HCT116 (cell line): ENCODE results near the gene AADACL4. TPM values are rescaled to one million over a fixed set of nuclear protein-coding genes. Genes with fewer than 3 reads are reported as not detected.

Experiments
- ATAC-seq: fragments of 200-7000 bp; cut with Tn5 transposase; 2 replicates; pipeline ENCODE4 v1.9.1; 2020; ENCODE audit warnings: mild to moderate bottlenecking, moderate library complexity
- BruUV-seq: library from RNA; stranded (reverse); fragments of 400-500 nt; replicated peaks from 2 replicates; lab custom pipeline; 2021; lab: Mats Ljungman, UMichigan
- CTCF ChIA-PET: fragments of 300-600 bp; sonication (Branson Sonifier 250); formaldehyde crosslinking; loops from one replicate; lab custom pipeline; 2021; ENCODE audit warnings: antibody characterized with exemption; lab: Charles Lee
- POLR2A ChIA-PET: fragments of 300-600, 350-600 bp; sonication (Branson Sonifier 250); formaldehyde crosslinking; loops from one replicate; lab custom pipeline; 2021; ENCODE audit warnings: antibody characterized with exemption; lab: Charles Lee
- RAD21 ChIA-PET, 2 experiments: fragments of 300-600 bp; sonication (Branson Sonifier 250); formaldehyde crosslinking; loops; one replicate each; lab custom pipeline; 2023; ENCODE audit warnings: low total read pairs in 2 of 2; ENCODE audit not compliant: uncharacterized antibody in 2 of 2, unreplicated experiment in 2 of 2, low non-redundant PET in 1 of 2; lab: Charles Lee
- DNase-seq: peaks from one replicate; pipeline ENCODE4 v3.0.0-alpha.2; 2010; ENCODE audit warnings: low read depth, low spot score
- H2AFZ ChIP-seq: fragments of 200-600 bp; shearing (Covaris generic), sonication (generic); 2 replicates; pipeline ENCODE4 v1.6.1; 2017; ENCODE audit warnings: low read depth, mixed run types, mixed read lengths, antibody characterized with exemption, low read length; ENCODE audit not compliant: poor library complexity, severe bottlenecking
- H3K27ac ChIP-seq: 2 replicates; pipeline ENCODE4 v1.5.1; 2012; ENCODE audit warnings: low read depth, low read length
- H3K27me3 ChIP-seq: fragments of 200-600 bp; sonication (generic); 2 replicates; pipeline ENCODE4 v1.6.1; 2016; ENCODE audit warnings: mixed run types, low read length, mixed read lengths; ENCODE audit not compliant: insufficient read depth
- H3K36me3 ChIP-seq, 2 experiments: fragments of 200-500 bp in 1 of 2; fragments of 200-600 bp in 1 of 2; sonication (Bioruptor generic) in 1 of 2; sonication (generic) in 1 of 2; 2 replicates each; pipeline versions ENCODE4 v1.5.1 to v1.6.1; 2014 to 2016; ENCODE audit warnings: low read length in 2 of 2, inconsistent platforms in 1 of 2, mixed read lengths in 1 of 2, mixed run types in 1 of 2; ENCODE audit not compliant: insufficient read depth in 2 of 2, control insufficient read depth in 1 of 2
- H3K4me1 ChIP-seq, 2 experiments: fragments of 200-600 bp in 1 of 2; sonication (generic) in 1 of 2; 2 replicates each; pipeline versions ENCODE4 v1.5.1 to v1.6.1; 2012 to 2017; ENCODE audit warnings: low read length in 2 of 2, inconsistent platforms in 1 of 2, mild to moderate bottlenecking in 1 of 2, mixed read lengths in 1 of 2, mixed run types in 1 of 2, moderate library complexity in 1 of 2; ENCODE audit not compliant: insufficient read depth in 2 of 2, control insufficient read depth in 1 of 2
- H3K4me2 ChIP-seq: fragments of 200-600 bp; sonication (generic); 2 replicates; pipeline ENCODE4 v1.6.1; 2017; ENCODE audit warnings: mixed run types, low read length, mixed read lengths
- H3K4me3 ChIP-seq, 2 experiments: fragments of 200-600 bp in 1 of 2; sonication (generic) in 1 of 2; replicated peaks in 1 of 2; 2 replicates each; pipeline ENCODE4 v1.5.1; 2011 to 2016; ENCODE audit warnings: low read length in 2 of 2, control low read depth in 1 of 2, low read depth in 1 of 2, mild to moderate bottlenecking in 1 of 2, mixed read lengths in 1 of 2, mixed run types in 1 of 2
- H3K79me2 ChIP-seq: fragments of 200-600 bp; sonication (generic); 2 replicates; pipeline ENCODE4 v1.6.1; 2017; ENCODE audit warnings: mild to moderate bottlenecking, mixed run types, low read length, moderate library complexity, mixed read lengths; ENCODE audit not compliant: insufficient read depth
- H3K9ac ChIP-seq: fragments of 200-600 bp; sonication (generic); 2 replicates; pipeline ENCODE4 v1.6.1; 2016; ENCODE audit warnings: low read length, mixed read lengths
- H3K9me2 ChIP-seq: fragments of 200-600 bp; sonication (generic), shearing (Covaris generic); 2 replicates; pipeline ENCODE4 v1.6.1; 2017; ENCODE audit warnings: mixed run types, mild to moderate bottlenecking, moderate library complexity; ENCODE audit not compliant: insufficient read depth
- H3K9me3 ChIP-seq, 2 experiments: fragments of 200-500 bp in 1 of 2; fragments of 200-600 bp in 1 of 2; sonication (Bioruptor generic) in 1 of 2; sonication (generic) in 1 of 2; 2 replicates each; pipeline ENCODE4 v1.6.1; 2014 to 2017; ENCODE audit warnings: low read length in 2 of 2, mixed read lengths in 2 of 2, inconsistent platforms in 1 of 2, low read depth in 1 of 2, mild to moderate bottlenecking in 1 of 2, mixed run types in 1 of 2, moderate library complexity in 1 of 2; ENCODE audit not compliant: control insufficient read depth in 1 of 2, insufficient read depth in 1 of 2
- H4K20me1 ChIP-seq: fragments of 200-600 bp; sonication (generic), shearing (Covaris generic); 2 replicates; pipeline ENCODE4 v1.6.1; 2017; ENCODE audit warnings: mixed run types, mild to moderate bottlenecking, moderate library complexity; ENCODE audit not compliant: insufficient read depth
- JUND ChIP-seq: IDR thresholded peaks from 2 replicates; pipeline ENCODE4 v1.6.1; 2012
- POLR2A ChIP-seq: IDR thresholded peaks from 2 replicates; pipeline ENCODE4 v1.7.0; 2011; ENCODE audit warnings: borderline replicate concordance; ENCODE audit not compliant: insufficient read depth, insufficient read length; ENCODE audit errors: extremely low read depth
- POLR2AphosphoS5 ChIP-seq: IDR thresholded peaks from 2 replicates; pipeline ENCODE4 v1.6.1; 2011; ENCODE audit warnings: mild to moderate bottlenecking, low read depth, low read length, moderate library complexity
- SIN3A ChIP-seq: IDR thresholded peaks from 2 replicates; pipeline ENCODE4 v1.6.1; 2012; ENCODE audit warnings: low read depth
- intact Hi-C: fragments of 100-400 bp; cut with micrococcal nuclease; formaldehyde crosslinking; loops from 2 replicates; pipeline ENCODE4 v1.10.0; 2022
- total RNA-seq: library from RNA; stranded (reverse); gene quantifications from one replicate; pipeline ENCODE4 v1.2.1, GENCODE V29; 2021; ENCODE audit not compliant: unreplicated experiment
- TF ChIP-seq, protein P1 (sequence below): IDR thresholded peaks from 2 replicates; pipeline ENCODE4 v1.6.1; 2012

The AADACL4 gene
- total RNA-seq, 1 experiment from 2014 or later: not detected

DNA sequence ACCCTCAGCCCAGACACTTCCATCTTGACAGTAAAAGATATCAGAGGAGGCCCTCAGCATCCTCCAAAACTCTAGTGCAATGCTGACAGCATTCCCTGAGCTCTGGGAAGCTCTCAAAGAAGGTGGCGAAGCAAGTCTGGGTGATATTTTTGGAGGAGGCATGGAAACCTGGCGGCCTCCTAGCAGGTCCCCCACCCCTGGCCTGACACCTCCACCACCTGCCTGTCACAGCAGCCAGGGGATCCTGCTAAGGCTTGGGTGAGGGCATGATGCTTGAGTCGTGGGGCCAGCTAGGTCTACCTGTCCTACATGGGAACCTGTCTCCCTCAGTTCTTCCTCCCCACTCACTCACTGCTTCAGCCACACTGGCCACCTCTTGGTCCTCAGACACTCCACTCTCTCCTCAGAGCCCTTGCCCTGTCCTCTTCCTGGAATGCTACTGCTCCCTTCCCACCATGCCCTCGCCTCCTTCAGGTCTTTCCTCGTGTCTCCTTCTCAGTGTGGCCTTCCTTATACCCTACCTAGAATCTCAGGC, 34.3 kb upstream of the AADACL4 start:
- peaks cover 11 to 55% of the 10 kb centered on the region in 2 experiments for H3K4me1 ChIP-seq
- ChIA-PET POLR2A (interaction anchor here (1.8 kb wide), 1 partner anchor 9 kb away, joined by 6 read pairs; the partner anchor contains the start of gene DHRS3), CTCF (no interaction called here)

DNA sequence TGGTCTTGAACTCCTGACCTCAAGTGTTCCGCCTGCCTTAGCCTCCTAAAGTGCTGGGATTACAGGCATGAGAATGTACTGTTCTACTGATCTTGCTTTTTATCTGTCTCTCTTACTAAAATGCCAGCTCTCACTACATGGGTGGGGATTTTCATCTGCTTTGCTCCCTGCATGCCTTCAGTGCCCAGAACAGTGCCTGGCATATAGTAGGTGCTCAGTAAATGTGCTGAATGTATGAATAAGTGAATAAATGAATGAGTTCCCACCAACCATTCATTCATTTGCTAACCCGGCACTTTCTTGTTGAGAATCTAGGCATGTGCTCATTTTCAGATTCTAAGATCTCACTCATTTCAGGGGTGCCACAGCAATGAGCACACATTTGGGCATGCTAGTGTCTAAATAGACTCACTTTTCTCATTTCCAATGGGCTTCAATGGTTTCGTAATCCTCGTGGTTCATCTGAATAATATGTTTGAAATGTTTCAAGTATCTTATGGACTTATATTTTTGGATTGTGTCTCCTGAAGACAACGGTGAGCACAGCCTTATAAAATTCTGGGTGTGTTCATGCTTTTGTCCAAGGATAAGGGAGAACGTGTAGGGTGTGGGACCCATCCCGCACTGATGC, 33.5 kb upstream of the AADACL4 start:
- Histone ChIP-seq H3K4me2 (no peak overlapping the region), H3K27me3 (no peaks in the 10 kb centered on the region), H3K36me3 (peaks cover 2 to 5% of the 10 kb centered on the region in 2 experiments; a peak in 1 of 4 replicates), H3K9ac (no peak overlapping the region), H3K27ac (no peak overlapping the region), H3K9me3 (no peaks in the 10 kb centered on the region), H3K4me3 (no peak overlapping the region), H2AFZ (no peak overlapping the region), H3K4me1 (peaks cover 12 to 55% of the 10 kb centered on the region in 2 experiments), H3K9me2 (no peaks in the 10 kb centered on the region), H4K20me1 (no peaks in the 10 kb centered on the region), H3K79me2 (peaks cover 66% of the 10 kb centered on the region)
- ATAC-seq: no peak
- ChIA-PET CTCF (no interaction called here), RAD21 (no interaction called here), POLR2A (interaction anchor here (1.8 kb wide), 1 partner anchor 8 kb away, joined by 6 read pairs; the partner anchor contains the start of gene DHRS3)
- intact Hi-C loops: no loop called here
- no peak for TF ChIP-seq JUND
- no peak for TF ChIP-seq SIN3A
- TF ChIP-seq POLR2AphosphoS5: peak; percentile 12; the same call in 1 of the 2 replicates
- TF ChIP-seq, protein P1, sequence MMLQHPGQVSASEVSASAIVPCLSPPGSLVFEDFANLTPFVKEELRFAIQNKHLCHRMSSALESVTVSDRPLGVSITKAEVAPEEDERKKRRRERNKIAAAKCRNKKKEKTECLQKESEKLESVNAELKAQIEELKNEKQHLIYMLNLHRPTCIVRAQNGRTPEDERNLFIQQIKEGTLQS: no peak
- BruUV-seq: no TSS peak
- DNase-seq: no peak

More for the DNA sequence above, 34.3 kb upstream of the AADACL4 start:
- no peak overlapping the region for H3K4me3 ChIP-seq
- peaks cover 2 to 5% of the 10 kb centered on the region in 2 experiments; a peak in 1 of 4 replicates for H3K36me3 ChIP-seq
- peak; percentile 17; the same call in 1 of the 2 replicates for ATAC-seq
- H3K9me3 ChIP-seq: no peaks in the 10 kb centered on the region
- BruUV-seq: no TSS peak
- no peaks in the 10 kb centered on the region for H4K20me1 ChIP-seq
- DNase-seq: no peak
- H3K9me2 ChIP-seq: no peaks in the 10 kb centered on the region
- H3K9ac ChIP-seq: no peak overlapping the region
- no peak overlapping the region for H2AFZ ChIP-seq
- H3K79me2 ChIP-seq: peaks cover 58% of the 10 kb centered on the region
- no peak overlapping the region for H3K27ac ChIP-seq
- intact Hi-C loops: no loop called here
- RAD21 ChIA-PET: no interaction called here
- H3K27me3 ChIP-seq: no peaks in the 10 kb centered on the region
- no peak for TF ChIP-seq SIN3A
- no peak for TF ChIP-seq POLR2A
- TF ChIP-seq POLR2AphosphoS5: peak; percentile 67
- H3K4me2 ChIP-seq: no peak overlapping the region
